ENCODE measurements around the gene CYTH3. TPM values are rescaled to one million over a fixed set of nuclear protein-coding genes. Genes with fewer than 3 reads are reported as not detected.

Gene CYTH3
- total and polyA plus RNA-seq, 3 donors from 2014 or later = 49.3 to 82.2 (median 65.5) TPM

DNA sequence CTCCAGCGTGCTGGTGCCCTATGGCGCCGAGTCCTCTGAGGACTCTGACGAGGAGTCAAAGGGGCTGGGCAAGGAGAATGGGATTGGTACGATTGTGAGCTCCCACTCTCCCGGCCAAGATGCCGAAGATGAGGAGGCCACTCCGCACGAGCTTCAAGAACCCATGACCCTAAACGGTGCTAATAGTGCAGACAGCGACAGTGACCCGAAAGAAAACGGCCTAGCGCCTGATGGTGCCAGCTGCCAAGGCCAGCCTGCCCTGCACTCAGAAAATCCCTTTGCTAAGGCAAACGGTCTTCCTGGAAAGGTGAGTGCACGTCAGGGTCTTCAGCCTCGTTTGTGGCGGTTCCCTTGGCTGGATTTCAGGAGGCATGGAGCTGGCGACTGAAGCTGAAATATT, 122.4 kb downstream of the CYTH3 start:
- no peaks in the 10 kb centered on the region for H3K4me1 ChIP-seq
- WGBS, 2 donors = 87 to 91% methylated on average over 19 of the region's 19 CpGs
- H3K9me3 ChIP-seq = no peaks in the 10 kb centered on the region
- H3K4me3 ChIP-seq = no peak overlapping the region
- no peak for TF ChIP-seq POLR2A (IDR thresholded peaks at IDR 0.05)
- TF ChIP-seq, protein P1, sequence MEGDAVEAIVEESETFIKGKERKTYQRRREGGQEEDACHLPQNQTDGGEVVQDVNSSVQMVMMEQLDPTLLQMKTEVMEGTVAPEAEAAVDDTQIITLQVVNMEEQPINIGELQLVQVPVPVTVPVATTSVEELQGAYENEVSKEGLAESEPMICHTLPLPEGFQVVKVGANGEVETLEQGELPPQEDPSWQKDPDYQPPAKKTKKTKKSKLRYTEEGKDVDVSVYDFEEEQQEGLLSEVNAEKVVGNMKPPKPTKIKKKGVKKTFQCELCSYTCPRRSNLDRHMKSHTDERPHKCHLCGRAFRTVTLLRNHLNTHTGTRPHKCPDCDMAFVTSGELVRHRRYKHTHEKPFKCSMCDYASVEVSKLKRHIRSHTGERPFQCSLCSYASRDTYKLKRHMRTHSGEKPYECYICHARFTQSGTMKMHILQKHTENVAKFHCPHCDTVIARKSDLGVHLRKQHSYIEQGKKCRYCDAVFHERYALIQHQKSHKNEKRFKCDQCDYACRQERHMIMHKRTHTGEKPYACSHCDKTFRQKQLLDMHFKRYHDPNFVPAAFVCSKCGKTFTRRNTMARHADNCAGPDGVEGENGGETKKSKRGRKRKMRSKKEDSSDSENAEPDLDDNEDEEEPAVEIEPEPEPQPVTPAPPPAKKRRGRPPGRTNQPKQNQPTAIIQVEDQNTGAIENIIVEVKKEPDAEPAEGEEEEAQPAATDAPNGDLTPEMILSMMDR (IDR thresholded peaks at IDR 0.05) = no peak
- intact Hi-C loops (cut with DNase I; ENCODE audit: low total_unique reads) = loop anchor here (10.0 kb wide), 1 partner anchor 175 kb away; no protein-coding TSS in a partner anchor
- no peak for DNase-seq
- no peaks in the 10 kb centered on the region for H3K27me3 ChIP-seq
- no peaks in the 10 kb centered on the region for H3K36me3 ChIP-seq (ENCODE audit: low read depth, missing control alignments)
- no peak overlapping the region for H3K27ac ChIP-seq

DNA sequence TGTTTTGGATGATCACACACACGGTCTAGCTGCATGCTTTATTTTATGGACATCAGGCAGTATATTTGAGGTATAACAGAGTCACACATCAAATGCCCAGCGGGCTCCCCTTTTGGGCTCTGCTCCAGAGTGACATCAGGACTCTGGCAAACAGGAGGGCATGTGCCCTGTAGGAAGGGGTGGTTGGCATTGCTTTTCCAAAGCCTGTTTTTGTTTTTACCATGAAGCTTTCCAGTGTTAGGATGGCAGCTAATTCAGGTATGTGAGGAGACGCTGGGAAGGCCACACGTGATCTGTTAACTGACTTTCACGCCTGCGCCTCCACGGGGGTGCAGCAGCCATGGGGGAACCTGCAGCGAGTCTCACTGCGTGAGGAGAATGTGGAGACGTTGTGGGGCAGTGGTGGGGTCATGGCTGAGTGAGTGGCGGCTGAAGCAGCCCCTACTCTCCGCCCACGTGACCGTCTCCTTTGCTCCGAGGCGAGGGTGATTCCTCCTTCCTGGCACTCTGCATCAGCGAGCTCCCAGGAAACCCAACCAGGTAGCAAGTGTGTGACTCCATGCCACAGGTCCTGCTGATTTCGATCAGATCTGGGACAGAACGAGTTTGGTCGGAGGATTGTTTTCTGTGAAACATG, 123.6 kb downstream of the CYTH3 start:
- H3K9me3 ChIP-seq = no peaks in the 10 kb centered on the region
- DNase-seq = no peak
- no peaks in the 10 kb centered on the region for H3K27me3 ChIP-seq
- intact Hi-C loops (cut with DNase I; ENCODE audit: low total_unique reads) = no loop called here
- no peak overlapping the region for H3K4me3 ChIP-seq
- TF ChIP-seq POLR2A (IDR thresholded peaks at IDR 0.05) = no peak
- TF ChIP-seq, protein P1 (IDR thresholded peaks at IDR 0.05) = no peak
- H3K36me3 ChIP-seq (ENCODE audit: low read depth, missing control alignments) = no peaks in the 10 kb centered on the region
- 87 to 93% methylated on average over 16 to 20 of the region's 20 CpGs for WGBS, 2 donors
- H3K27ac ChIP-seq = no peak overlapping the region
- H3K4me1 ChIP-seq = no peaks in the 10 kb centered on the region

DNA sequence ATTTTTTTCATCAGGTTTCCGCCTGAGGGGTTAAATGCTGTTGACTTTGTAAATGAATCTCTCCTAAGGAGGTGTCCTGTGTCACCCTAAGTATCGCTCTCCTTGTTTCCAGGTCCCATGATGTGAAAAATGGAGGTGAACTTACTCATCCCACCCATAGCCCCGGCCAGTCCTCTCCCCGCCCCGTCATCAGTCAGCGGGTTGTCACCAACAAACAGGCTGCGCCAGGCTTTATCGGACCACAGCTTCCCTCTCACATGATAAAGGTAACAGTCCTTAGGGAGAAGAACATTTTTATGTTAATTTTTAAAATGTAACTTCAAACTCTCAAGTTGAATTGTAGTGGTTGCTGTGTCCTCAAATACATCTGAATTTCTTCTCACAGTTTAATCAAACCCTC, 124.8 kb downstream of the CYTH3 start:
- 96% methylated on average over 8 of the region's 8 CpGs for WGBS, 2 donors
- TF ChIP-seq, protein P1 (IDR thresholded peaks at IDR 0.05) = no peak
- no peak for TF ChIP-seq POLR2A (IDR thresholded peaks at IDR 0.05)
- no peak overlapping the region for H3K27ac ChIP-seq
- no peak for DNase-seq
- intact Hi-C loops (cut with DNase I; ENCODE audit: low total_unique reads) = no loop called here
- H3K27me3 ChIP-seq = no peaks in the 10 kb centered on the region
- no peaks in the 10 kb centered on the region for H3K36me3 ChIP-seq (ENCODE audit: low read depth, missing control alignments)
- no peak overlapping the region for H3K4me3 ChIP-seq
- no peaks in the 10 kb centered on the region for H3K4me1 ChIP-seq
- no peaks in the 10 kb centered on the region for H3K9me3 ChIP-seq

DNA sequence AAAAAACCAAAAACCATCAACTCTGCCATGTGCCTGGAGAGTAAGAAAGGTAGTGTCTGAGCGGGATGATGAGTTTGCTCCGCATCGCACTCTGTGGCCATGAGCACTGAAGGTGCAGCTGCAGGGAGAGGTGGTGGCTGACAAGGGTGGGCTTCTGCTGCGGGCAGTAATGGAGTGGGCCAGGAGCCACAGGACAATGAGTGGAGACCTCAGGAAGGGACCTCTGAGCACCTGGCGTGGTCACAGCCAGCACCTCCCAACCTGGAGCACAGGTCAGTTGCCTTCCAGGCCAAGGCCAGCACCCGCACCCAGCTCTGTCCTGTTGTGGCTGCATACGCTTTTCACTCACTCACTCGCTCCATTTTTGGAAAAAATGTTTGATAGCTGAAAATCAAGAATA, 125.8 kb downstream of the CYTH3 start:
- H3K4me3 ChIP-seq = no peak overlapping the region
- intact Hi-C loops (cut with DNase I; ENCODE audit: low total_unique reads) = no loop called here
- WGBS, 2 donors = 97% methylated on average over 8 of the region's 8 CpGs

DNA sequence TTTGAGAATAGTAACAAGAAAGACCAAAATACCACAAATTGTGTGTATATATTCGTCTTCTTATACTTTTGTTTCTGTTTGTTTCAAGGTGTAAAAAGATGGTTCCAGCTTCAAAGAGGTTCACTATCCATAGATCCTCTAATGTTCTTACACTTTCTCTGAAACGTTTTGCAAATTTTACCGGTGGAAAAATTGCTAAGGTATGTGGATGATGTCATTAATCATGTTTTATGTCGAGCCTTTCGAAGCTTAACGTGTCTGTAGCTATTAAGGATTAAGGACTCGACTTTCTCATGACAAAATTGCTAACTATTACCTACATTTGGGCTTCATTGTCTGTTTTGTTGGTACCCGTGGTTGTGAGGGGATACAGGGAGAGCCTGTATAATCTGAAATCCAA, 128.4 kb downstream of the CYTH3 start:
- H3K9me3 ChIP-seq = no peaks in the 10 kb centered on the region
- H3K27ac ChIP-seq = no peak overlapping the region
- H3K4me1 ChIP-seq = no peaks in the 10 kb centered on the region
- H3K36me3 ChIP-seq (ENCODE audit: low read depth, missing control alignments) = no peaks in the 10 kb centered on the region
- no peaks in the 10 kb centered on the region for H3K27me3 ChIP-seq
- DNase-seq = no peak
- no peak overlapping the region for H3K4me3 ChIP-seq
- WGBS, 2 donors = 88 to 90% methylated on average over 8 of the region's 8 CpGs
- intact Hi-C loops (cut with DNase I; ENCODE audit: low total_unique reads) = no loop called here
- TF ChIP-seq, protein P1 (IDR thresholded peaks at IDR 0.05) = no peak
- no peak for TF ChIP-seq POLR2A (IDR thresholded peaks at IDR 0.05)

More for the DNA sequence above, 125.8 kb downstream of the CYTH3 start:
- TF ChIP-seq POLR2A (IDR thresholded peaks at IDR 0.05) = no peak
- Histone ChIP-seq H3K9me3 (no peaks in the 10 kb centered on the region), H3K27ac (no peak overlapping the region), H3K4me1 (no peaks in the 10 kb centered on the region), H3K36me3 (ENCODE audit: low read depth, missing control alignments) (no peaks in the 10 kb centered on the region), H3K27me3 (no peaks in the 10 kb centered on the region)
- DNase-seq = no peak
